ENCODE results near the gene ALDH1A1.

Gene ALDH1A1

DNA sequence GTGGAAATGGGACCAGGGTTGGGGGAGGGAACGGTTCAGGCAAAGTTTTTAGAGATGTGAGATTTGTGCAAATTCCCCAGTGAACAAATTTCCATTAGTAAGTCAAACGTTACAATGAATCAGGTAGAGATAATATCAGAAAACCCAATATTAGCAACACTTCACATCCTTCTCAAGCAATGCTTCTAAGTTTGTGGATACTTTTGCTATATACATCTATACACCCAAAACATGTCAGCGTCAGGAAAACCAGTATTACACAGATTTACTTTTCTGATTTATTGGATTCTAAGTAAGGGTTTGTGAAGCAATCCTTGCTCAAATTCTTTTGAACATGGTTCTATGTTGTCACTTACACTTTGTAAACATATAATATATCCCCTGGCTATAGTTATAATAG is 6.5 kb downstream of the ALDH1A1 start:
- ChIA-PET POLR2A (no interaction called here), CTCF (no interaction called here)
- no peak for TF ChIP-seq ZNF211 (tag by site-specific recombination; IDR thresholded peaks at IDR 0.05; ENCODE audit: low read depth)
- TF ChIP-seq WT1 (tag by site-specific recombination; IDR thresholded peaks at IDR 0.05) = no peak
- no peak for TF ChIP-seq ELK4 (IDR thresholded peaks at IDR 0.05; ENCODE audit: borderline replicate concordance, low read depth, low read length)
- no peak for TF ChIP-seq ZNF843 (tag by site-specific recombination; IDR thresholded peaks at IDR 0.05)
- TF ChIP-seq SP7 (tag by site-specific recombination; IDR thresholded peaks at IDR 0.05) = no peak
- TF ChIP-seq ZNF768 (tag by site-specific recombination; IDR thresholded peaks at IDR 0.05) = no peak
- no peak for TF ChIP-seq ZNF174 (tag by site-specific recombination; IDR thresholded peaks at IDR 0.05)
- TF ChIP-seq ZNF555 (tag by site-specific recombination; conservative IDR thresholded peaks at IDR 0.05) = no peak
- no peak for TF ChIP-seq ZNF146 (tag by site-specific recombination; IDR thresholded peaks at IDR 0.05)
- no peak for TF ChIP-seq ZNF18 (tag by site-specific recombination; IDR thresholded peaks at IDR 0.05)
- no peak for TF ChIP-seq ZNF26 (tag by site-specific recombination; IDR thresholded peaks at IDR 0.05)
- no peak for TF ChIP-seq ZNF585B (tag by site-specific recombination; IDR thresholded peaks at IDR 0.05)
- TF ChIP-seq ZSCAN4 (tag by site-specific recombination; IDR thresholded peaks at IDR 0.05) = no peak
- no peak for TF ChIP-seq ZNF629 (tag by site-specific recombination; IDR thresholded peaks at IDR 0.05)
- TF ChIP-seq, protein P1, sequence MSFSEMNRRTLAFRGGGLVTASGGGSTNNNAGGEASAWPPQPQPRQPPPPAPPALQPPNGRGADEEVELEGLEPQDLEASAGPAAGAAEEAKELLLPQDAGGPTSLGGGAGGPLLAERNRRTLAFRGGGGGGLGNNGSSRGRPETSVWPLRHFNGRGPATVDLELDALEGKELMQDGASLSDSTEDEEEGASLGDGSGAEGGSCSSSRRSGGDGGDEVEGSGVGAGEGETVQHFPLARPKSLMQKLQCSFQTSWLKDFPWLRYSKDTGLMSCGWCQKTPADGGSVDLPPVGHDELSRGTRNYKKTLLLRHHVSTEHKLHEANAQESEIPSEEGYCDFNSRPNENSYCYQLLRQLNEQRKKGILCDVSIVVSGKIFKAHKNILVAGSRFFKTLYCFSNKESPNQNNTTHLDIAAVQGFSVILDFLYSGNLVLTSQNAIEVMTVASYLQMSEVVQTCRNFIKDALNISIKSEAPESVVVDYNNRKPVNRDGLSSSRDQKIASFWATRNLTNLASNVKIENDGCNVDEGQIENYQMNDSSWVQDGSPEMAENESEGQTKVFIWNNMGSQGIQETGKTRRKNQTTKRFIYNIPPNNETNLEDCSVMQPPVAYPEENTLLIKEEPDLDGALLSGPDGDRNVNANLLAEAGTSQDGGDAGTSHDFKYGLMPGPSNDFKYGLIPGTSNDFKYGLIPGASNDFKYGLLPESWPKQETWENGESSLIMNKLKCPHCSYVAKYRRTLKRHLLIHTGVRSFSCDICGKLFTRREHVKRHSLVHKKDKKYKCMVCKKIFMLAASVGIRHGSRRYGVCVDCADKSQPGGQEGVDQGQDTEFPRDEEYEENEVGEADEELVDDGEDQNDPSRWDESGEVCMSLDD (tag by site-specific recombination; IDR thresholded peaks at IDR 0.05) = no peak
- no peak for TF ChIP-seq FEZF1 (tag by site-specific recombination; IDR thresholded peaks at IDR 0.05)

GRCh38 chr9:72945391-72945790 is 7.5 kb downstream of the ALDH1A1 start:
- ChIA-PET CTCF (interaction anchor here (0.8 to 1.0 kb wide), 2 partner anchors 9 to 136 kb away, joined by 3 read pairs; no protein-coding TSS in a partner anchor), POLR2A (no interaction called here)
- no peaks in the 10 kb centered on the region for H3K36me3 ChIP-seq (ENCODE audit: control insufficient read depth in 2 of 2, insufficient read depth in 1 of 2, low read length in 2 of 2)
- H3K9me3 ChIP-seq (ENCODE audit: control insufficient read depth, insufficient read depth, low read depth, low read length) = no peaks in the 10 kb centered on the region
- no peaks in the 10 kb centered on the region for H3K4me1 ChIP-seq (ENCODE audit: control insufficient read depth, insufficient read depth, low read length)
- H3K4me3 ChIP-seq (ENCODE audit: low read depth, low read length) = no peak overlapping the region
- no peak overlapping the region for H3K27ac ChIP-seq (ENCODE audit: extremely low read depth, low read depth, low read length)
- no peak for TF ChIP-seq FEZF1 (tag by site-specific recombination; IDR thresholded peaks at IDR 0.05)
- no peak for TF ChIP-seq ZNF621 (tag by site-specific recombination; IDR thresholded peaks at IDR 0.05)
- no peak for TF ChIP-seq PRDM6 (tag by site-specific recombination; IDR thresholded peaks at IDR 0.05)
- TF ChIP-seq RBAK (tag by site-specific recombination; IDR thresholded peaks at IDR 0.05) = no peak
- TF ChIP-seq IKZF3 (tag by site-specific recombination; IDR thresholded peaks at IDR 0.05) = no peak
- TF ChIP-seq ZNF623 (tag by site-specific recombination; IDR thresholded peaks at IDR 0.05) = no peak
- TF ChIP-seq, protein P2, sequence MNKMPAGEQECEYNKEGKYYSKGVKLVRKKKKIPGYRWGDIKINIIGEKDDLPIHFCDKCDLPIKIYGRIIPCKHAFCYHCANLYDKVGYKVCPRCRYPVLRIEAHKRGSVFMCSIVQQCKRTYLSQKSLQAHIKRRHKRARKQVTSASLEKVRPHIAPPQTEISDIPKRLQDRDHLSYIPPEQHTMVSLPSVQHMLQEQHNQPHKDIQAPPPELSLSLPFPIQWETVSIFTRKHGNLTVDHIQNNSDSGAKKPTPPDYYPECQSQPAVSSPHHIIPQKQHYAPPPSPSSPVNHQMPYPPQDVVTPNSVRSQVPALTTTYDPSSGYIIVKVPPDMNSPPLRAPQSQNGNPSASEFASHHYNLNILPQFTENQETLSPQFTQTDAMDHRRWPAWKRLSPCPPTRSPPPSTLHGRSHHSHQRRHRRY (tag by site-specific recombination; IDR thresholded peaks at IDR 0.05) = no peak
- TF ChIP-seq ZNF423 (tag by site-specific recombination; IDR thresholded peaks at IDR 0.05) = no peak
- no peak for TF ChIP-seq ZNF561 (tag by site-specific recombination; IDR thresholded peaks at IDR 0.05; ENCODE audit: borderline replicate concordance)
- no peak for TF ChIP-seq KLF8 (tag by site-specific recombination; IDR thresholded peaks at IDR 0.05)
- TF ChIP-seq GLI2 (tag by site-specific recombination; IDR thresholded peaks at IDR 0.05; ENCODE audit: borderline replicate concordance, low read depth) = no peak

More for the DNA sequence above, 6.5 kb downstream of the ALDH1A1 start:
- no peaks in the 10 kb centered on the region for H3K4me1 ChIP-seq (ENCODE audit: control insufficient read depth, insufficient read depth, low read length)
- H3K4me3 ChIP-seq (ENCODE audit: low read depth, low read length) = no peak overlapping the region
- H3K9me3 ChIP-seq (ENCODE audit: control insufficient read depth, insufficient read depth, low read depth, low read length) = no peaks in the 10 kb centered on the region
- H3K27ac ChIP-seq (ENCODE audit: extremely low read depth, low read depth, low read length) = no peak overlapping the region
- no peaks in the 10 kb centered on the region for H3K36me3 ChIP-seq (ENCODE audit: control insufficient read depth in 2 of 2, insufficient read depth in 1 of 2, low read length in 2 of 2)

Data from HEK293 (cell line).